ENCODE results near the gene ADAMTS6.

DNA sequence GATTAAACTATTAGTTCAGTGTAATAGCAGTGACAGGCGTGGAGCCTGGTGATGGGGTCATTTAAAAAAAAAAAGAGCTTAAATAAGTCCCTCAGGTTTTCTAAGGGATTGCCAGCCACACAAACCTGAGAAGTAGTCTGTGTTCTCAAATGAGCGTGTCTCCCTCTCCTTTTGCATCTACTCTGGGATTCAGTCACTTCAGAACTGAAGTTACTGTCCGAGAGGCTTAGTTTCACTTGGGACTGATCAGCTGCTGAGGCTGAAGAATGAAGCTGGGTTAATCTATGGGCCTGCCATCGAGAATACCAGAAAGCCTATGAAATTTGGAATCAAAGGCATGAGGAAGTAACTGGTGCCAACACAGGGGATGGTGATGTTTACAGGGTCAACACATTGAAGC lies 310.1 kb downstream of the ADAMTS6 start:
- TF ChIP-seq, protein P1, sequence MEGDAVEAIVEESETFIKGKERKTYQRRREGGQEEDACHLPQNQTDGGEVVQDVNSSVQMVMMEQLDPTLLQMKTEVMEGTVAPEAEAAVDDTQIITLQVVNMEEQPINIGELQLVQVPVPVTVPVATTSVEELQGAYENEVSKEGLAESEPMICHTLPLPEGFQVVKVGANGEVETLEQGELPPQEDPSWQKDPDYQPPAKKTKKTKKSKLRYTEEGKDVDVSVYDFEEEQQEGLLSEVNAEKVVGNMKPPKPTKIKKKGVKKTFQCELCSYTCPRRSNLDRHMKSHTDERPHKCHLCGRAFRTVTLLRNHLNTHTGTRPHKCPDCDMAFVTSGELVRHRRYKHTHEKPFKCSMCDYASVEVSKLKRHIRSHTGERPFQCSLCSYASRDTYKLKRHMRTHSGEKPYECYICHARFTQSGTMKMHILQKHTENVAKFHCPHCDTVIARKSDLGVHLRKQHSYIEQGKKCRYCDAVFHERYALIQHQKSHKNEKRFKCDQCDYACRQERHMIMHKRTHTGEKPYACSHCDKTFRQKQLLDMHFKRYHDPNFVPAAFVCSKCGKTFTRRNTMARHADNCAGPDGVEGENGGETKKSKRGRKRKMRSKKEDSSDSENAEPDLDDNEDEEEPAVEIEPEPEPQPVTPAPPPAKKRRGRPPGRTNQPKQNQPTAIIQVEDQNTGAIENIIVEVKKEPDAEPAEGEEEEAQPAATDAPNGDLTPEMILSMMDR (conservative IDR thresholded peaks at IDR 0.05; ENCODE audit: low read depth in 2 of 2), result no peak
- TF ChIP-seq EZH2phosphoT487 (IDR thresholded peaks at IDR 0.05; ENCODE audit: unreplicated experiment) (no peak), CREB1 (CRISPR knock-in tag; IDR thresholded peaks at IDR 0.05; ENCODE audit: low read depth) (no peak), POLR2AphosphoS5 (IDR thresholded peaks at IDR 0.05; ENCODE audit: low read depth) (no peak), EZH2 (IDR thresholded peaks at IDR 0.05; ENCODE audit: low read depth, unreplicated experiment) (no peak)
- TF ChIP-seq, protein P2, sequence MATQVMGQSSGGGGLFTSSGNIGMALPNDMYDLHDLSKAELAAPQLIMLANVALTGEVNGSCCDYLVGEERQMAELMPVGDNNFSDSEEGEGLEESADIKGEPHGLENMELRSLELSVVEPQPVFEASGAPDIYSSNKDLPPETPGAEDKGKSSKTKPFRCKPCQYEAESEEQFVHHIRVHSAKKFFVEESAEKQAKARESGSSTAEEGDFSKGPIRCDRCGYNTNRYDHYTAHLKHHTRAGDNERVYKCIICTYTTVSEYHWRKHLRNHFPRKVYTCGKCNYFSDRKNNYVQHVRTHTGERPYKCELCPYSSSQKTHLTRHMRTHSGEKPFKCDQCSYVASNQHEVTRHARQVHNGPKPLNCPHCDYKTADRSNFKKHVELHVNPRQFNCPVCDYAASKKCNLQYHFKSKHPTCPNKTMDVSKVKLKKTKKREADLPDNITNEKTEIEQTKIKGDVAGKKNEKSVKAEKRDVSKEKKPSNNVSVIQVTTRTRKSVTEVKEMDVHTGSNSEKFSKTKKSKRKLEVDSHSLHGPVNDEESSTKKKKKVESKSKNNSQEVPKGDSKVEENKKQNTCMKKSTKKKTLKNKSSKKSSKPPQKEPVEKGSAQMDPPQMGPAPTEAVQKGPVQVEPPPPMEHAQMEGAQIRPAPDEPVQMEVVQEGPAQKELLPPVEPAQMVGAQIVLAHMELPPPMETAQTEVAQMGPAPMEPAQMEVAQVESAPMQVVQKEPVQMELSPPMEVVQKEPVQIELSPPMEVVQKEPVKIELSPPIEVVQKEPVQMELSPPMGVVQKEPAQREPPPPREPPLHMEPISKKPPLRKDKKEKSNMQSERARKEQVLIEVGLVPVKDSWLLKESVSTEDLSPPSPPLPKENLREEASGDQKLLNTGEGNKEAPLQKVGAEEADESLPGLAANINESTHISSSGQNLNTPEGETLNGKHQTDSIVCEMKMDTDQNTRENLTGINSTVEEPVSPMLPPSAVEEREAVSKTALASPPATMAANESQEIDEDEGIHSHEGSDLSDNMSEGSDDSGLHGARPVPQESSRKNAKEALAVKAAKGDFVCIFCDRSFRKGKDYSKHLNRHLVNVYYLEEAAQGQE (IDR thresholded peaks at IDR 0.05; ENCODE audit: unreplicated experiment), result no peak

Measured in GM23338 (cell line).